Peyer's patch (tissue), 4 donors: ENCODE measurements around the gene HCFC1.

Source experiments
- POLR2A ChIP-seq, 2 donors: fragments of 450-650 bp; IDR thresholded peaks; one replicate each; pipeline ENCODE4 v1.5.1; 2017; ENCODE audit warnings: antibody characterized with exemption in 2 of 2, mild to moderate bottlenecking in 2 of 2, moderate library complexity in 2 of 2
- TF ChIP-seq, protein P1 (sequence below), 6 experiments: fragments of 450-650 bp in 4 of 6; fragments of 200-600 bp in 2 of 6; sonication (generic) in 1 of 6; IDR thresholded peaks; one replicate each; pipeline ENCODE4 v1.5.1; 2017 to 2019; ENCODE audit warnings: antibody characterized with exemption in 6 of 6, mild to moderate bottlenecking in 3 of 6, moderate library complexity in 1 of 6

DNA sequence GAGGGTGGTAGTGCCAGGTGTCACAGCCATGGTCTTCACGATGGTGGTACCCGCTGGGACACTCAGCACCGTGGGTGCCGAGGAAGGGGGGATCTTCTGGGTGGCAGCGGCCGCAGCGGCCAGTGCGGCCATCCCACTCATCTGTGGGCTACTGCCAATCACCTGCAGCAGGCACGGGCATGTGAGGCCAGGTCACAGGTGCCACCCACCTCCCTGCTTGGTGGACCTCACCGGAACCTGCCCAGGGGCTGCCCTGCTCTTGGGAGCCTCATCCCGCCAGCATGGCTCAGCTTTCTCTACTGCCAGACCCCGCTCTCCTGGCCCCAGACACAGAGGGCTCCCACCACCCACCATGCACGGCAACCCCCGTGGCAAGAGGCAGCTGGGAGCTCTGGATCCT lies 13.0 kb downstream of the HCFC1 start:
- TF ChIP-seq, protein P1, sequence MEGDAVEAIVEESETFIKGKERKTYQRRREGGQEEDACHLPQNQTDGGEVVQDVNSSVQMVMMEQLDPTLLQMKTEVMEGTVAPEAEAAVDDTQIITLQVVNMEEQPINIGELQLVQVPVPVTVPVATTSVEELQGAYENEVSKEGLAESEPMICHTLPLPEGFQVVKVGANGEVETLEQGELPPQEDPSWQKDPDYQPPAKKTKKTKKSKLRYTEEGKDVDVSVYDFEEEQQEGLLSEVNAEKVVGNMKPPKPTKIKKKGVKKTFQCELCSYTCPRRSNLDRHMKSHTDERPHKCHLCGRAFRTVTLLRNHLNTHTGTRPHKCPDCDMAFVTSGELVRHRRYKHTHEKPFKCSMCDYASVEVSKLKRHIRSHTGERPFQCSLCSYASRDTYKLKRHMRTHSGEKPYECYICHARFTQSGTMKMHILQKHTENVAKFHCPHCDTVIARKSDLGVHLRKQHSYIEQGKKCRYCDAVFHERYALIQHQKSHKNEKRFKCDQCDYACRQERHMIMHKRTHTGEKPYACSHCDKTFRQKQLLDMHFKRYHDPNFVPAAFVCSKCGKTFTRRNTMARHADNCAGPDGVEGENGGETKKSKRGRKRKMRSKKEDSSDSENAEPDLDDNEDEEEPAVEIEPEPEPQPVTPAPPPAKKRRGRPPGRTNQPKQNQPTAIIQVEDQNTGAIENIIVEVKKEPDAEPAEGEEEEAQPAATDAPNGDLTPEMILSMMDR (IDR thresholded peaks at IDR 0.05): no peak
- no peak for TF ChIP-seq POLR2A (IDR thresholded peaks at IDR 0.05)
